Measurements from ENCODE around the gene MMP19.

DNA sequence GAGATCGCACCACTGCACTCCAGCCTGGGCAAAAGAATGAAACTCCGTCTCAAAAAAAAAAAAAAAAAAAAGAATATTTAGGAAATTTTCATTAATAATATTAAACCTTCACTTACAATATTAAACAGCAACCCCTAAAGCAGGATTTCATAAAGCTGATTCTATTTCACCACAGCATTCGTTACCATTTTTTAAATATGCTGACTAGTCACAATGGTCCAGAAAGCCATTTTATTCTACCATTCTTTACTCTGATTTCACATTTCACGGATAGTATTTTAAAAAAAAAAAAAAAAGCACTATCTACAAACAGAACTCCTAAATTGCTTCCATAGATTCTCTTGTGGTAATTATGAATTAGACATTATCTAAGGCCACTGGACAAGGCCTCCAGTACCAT lies 52.8 kb downstream of the MMP19 start:
- TF ChIP-seq, protein P1, sequence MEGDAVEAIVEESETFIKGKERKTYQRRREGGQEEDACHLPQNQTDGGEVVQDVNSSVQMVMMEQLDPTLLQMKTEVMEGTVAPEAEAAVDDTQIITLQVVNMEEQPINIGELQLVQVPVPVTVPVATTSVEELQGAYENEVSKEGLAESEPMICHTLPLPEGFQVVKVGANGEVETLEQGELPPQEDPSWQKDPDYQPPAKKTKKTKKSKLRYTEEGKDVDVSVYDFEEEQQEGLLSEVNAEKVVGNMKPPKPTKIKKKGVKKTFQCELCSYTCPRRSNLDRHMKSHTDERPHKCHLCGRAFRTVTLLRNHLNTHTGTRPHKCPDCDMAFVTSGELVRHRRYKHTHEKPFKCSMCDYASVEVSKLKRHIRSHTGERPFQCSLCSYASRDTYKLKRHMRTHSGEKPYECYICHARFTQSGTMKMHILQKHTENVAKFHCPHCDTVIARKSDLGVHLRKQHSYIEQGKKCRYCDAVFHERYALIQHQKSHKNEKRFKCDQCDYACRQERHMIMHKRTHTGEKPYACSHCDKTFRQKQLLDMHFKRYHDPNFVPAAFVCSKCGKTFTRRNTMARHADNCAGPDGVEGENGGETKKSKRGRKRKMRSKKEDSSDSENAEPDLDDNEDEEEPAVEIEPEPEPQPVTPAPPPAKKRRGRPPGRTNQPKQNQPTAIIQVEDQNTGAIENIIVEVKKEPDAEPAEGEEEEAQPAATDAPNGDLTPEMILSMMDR (IDR thresholded peaks at IDR 0.05), result no peak
- TF ChIP-seq POLR2A (IDR thresholded peaks at IDR 0.05), result no peak

All from testis (tissue), 2 donors.